Sigmoid colon (tissue), 4 donors: ENCODE measurements around the gene ZNF217.

Experiments used
- EP300 ChIP-seq, 4 donors: sonication (generic); formaldehyde crosslinking; IDR thresholded peaks; one replicate each; pipeline ENCODE4 v1.6.1; 2017; ENCODE audit warnings: antibody characterized with exemption in 4 of 4
- POLR2A ChIP-seq, 2 donors: fragments of 450-650 bp; IDR thresholded peaks; one replicate each; pipeline ENCODE4 v1.6.1; 2016; ENCODE audit warnings: antibody characterized with exemption in 2 of 2, mild to moderate bottlenecking in 2 of 2, moderate library complexity in 2 of 2
- POLR2AphosphoS5 ChIP-seq, 4 donors: sonication (generic); formaldehyde crosslinking; IDR thresholded peaks; one replicate each; pipeline ENCODE4 v1.6.1; 2017; ENCODE audit warnings: antibody characterized with exemption in 4 of 4
- TF ChIP-seq, protein P1 (sequence below), 4 experiments: fragments of 450-650 bp in 3 of 4; fragments of 200-600 bp in 1 of 4; IDR thresholded peaks; one replicate each; pipeline ENCODE4 v1.5.1; 2016 to 2019; ENCODE audit warnings: antibody characterized with exemption in 4 of 4, mild to moderate bottlenecking in 3 of 4, moderate library complexity in 2 of 4

DNA sequence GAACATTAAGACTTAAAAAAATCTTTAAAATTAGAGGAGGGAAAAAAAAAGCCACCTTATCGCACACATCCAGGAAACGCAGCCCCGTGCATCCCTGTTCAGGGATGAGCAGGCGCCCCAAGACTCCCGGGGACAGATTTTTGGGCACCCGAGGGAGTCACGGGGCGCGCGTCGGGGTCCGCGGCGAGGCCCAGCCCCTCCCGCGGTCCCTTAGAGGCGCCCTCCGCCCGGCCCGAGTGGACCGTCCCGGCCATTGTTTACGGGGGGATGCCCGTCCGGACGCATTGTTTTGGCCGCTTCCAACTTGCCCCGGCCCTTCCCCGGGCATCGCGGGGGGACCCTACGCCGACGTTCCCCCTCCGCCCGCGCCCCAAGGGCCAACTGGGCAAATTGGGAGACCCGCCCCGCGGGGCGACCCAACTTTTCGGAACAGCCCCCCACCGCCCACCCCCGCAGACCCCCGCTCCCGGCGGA, 610 bp downstream of the ZNF217 start:
- TF ChIP-seq, protein P1, sequence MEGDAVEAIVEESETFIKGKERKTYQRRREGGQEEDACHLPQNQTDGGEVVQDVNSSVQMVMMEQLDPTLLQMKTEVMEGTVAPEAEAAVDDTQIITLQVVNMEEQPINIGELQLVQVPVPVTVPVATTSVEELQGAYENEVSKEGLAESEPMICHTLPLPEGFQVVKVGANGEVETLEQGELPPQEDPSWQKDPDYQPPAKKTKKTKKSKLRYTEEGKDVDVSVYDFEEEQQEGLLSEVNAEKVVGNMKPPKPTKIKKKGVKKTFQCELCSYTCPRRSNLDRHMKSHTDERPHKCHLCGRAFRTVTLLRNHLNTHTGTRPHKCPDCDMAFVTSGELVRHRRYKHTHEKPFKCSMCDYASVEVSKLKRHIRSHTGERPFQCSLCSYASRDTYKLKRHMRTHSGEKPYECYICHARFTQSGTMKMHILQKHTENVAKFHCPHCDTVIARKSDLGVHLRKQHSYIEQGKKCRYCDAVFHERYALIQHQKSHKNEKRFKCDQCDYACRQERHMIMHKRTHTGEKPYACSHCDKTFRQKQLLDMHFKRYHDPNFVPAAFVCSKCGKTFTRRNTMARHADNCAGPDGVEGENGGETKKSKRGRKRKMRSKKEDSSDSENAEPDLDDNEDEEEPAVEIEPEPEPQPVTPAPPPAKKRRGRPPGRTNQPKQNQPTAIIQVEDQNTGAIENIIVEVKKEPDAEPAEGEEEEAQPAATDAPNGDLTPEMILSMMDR (IDR thresholded peaks at IDR 0.05): no peak
- TF ChIP-seq EP300 (IDR thresholded peaks at IDR 0.05): no peak
- TF ChIP-seq POLR2AphosphoS5 (IDR thresholded peaks at IDR 0.05): peak in 1 of 4 donors; percentile 5
- TF ChIP-seq POLR2A (IDR thresholded peaks at IDR 0.05): no peak
